GM15510 (cell line): Measurements from ENCODE around the gene TNS3.

ENCODE experiments used
- POLR2A ChIP-seq: IDR thresholded peaks from 3 replicates; pipeline ENCODE4 v1.6.1; 2011; ENCODE audit warnings: borderline replicate concordance; ENCODE audit not compliant: insufficient read length; ENCODE audit errors: extremely low read depth

Gene TNS3

GRCh38 chr7:47371317-47371716, 210.6 kb downstream of the TNS3 start:
- no peak for TF ChIP-seq POLR2A

GRCh38 chr7:47370461-47371042, 211.4 kb downstream of the TNS3 start:
- TF ChIP-seq POLR2A = no peak

- TF ChIP-seq POLR2A = no peak
Observed at GRCh38 chr7:47369736-47370135, 212.2 kb downstream of the TNS3 start.

- TF ChIP-seq POLR2A = no peak
Observed at GRCh38 chr7:47368190-47368812, 213.6 kb downstream of the TNS3 start.

- TF ChIP-seq POLR2A = no peak
Observed at GRCh38 chr7:47367369-47367768, 214.5 kb downstream of the TNS3 start.

GRCh38 chr7:47366960-47367359, 215.0 kb downstream of the TNS3 start:
- no peak for TF ChIP-seq POLR2A

- TF ChIP-seq POLR2A = no peak
Observed at GRCh38 chr7:47366211-47366610, 215.7 kb downstream of the TNS3 start.

GRCh38 chr7:47362984-47363383, 218.9 kb downstream of the TNS3 start:
- TF ChIP-seq POLR2A = no peak

- no peak for TF ChIP-seq POLR2A
Observed at GRCh38 chr7:47361746-47362215, 220.1 kb downstream of the TNS3 start.

GRCh38 chr7:47361236-47361635, 220.7 kb downstream of the TNS3 start:
- TF ChIP-seq POLR2A = no peak

GRCh38 chr7:47360301-47360900, 221.5 kb downstream of the TNS3 start:
- TF ChIP-seq POLR2A = no peak

GRCh38 chr7:47358944-47359588, 222.8 kb downstream of the TNS3 start:
- TF ChIP-seq POLR2A = no peak

- no peak for TF ChIP-seq POLR2A
Observed at GRCh38 chr7:47358357-47358756, 223.6 kb downstream of the TNS3 start.

- no peak for TF ChIP-seq POLR2A
Observed at GRCh38 chr7:47357863-47358262, 224.0 kb downstream of the TNS3 start.

- no peak for TF ChIP-seq POLR2A
Observed at GRCh38 chr7:47357361-47357760, 224.6 kb downstream of the TNS3 start.
